Inferior parietal cortex (tissue), 1 donor: ENCODE measurements around the gene ZNF629.

Experiments used
- DNase-seq: peaks from one replicate; pipeline ENCODE4 v3.0.0-alpha.2; 2016; ENCODE audit errors: extremely low spot score

ZNF629 gene

GRCh38 chr16:30748634-30749445, 38.2 kb downstream of the ZNF629 start:
- no peak for DNase-seq

- peak; percentile 99 for DNase-seq
Observed at GRCh38 chr16:30747799-30748633, 39.0 kb downstream of the ZNF629 start, which contains the start of gene PHKG2. PHKG2 (plus strand) TSS chr16:30748425; CDS start chr16:30748821, 396 bp downstream.

- DNase-seq, result no peak
Observed at GRCh38 chr16:30747331-30747730, 39.7 kb downstream of the ZNF629 start.

- no peak for DNase-seq
Observed at GRCh38 chr16:30746638-30747175, 40.3 kb downstream of the ZNF629 start.

- no peak for DNase-seq
Observed at GRCh38 chr16:30745082-30745481, 41.9 kb downstream of the ZNF629 start.

- DNase-seq, result no peak
Observed at GRCh38 chr16:30744183-30744582, 42.8 kb downstream of the ZNF629 start.

GRCh38 chr16:30743716-30744115, 43.3 kb downstream of the ZNF629 start:
- no peak for DNase-seq

GRCh38 chr16:30741461-30741914, 45.5 kb downstream of the ZNF629 start:
- DNase-seq, result no peak

- DNase-seq, result no peak
Observed at GRCh38 chr16:30740364-30741251, 46.4 kb downstream of the ZNF629 start.

- no peak for DNase-seq
Observed at GRCh38 chr16:30738984-30739951, 47.7 kb downstream of the ZNF629 start.

GRCh38 chr16:30737794-30738648, 49.0 kb downstream of the ZNF629 start:
- DNase-seq, result no peak

- no peak for DNase-seq
Observed at GRCh38 chr16:30736995-30737793, 49.8 kb downstream of the ZNF629 start.

GRCh38 chr16:30731411-30731810, 55.6 kb downstream of the ZNF629 start:
- DNase-seq, result no peak

- no peak for DNase-seq
Observed at GRCh38 chr16:30728899-30729672, 57.9 kb downstream of the ZNF629 start.
